HG02678 (cell line): ENCODE results near the gene SFSWAP.

ENCODE experiments used
- ATAC-seq: cut with Tn5 transposase; IDR thresholded peaks from one replicate; pipeline ENCODE4 v1.9.1; 2021; ENCODE audit warnings: mild to moderate bottlenecking, moderate library complexity; ENCODE audit not compliant: unreplicated experiment

The SFSWAP gene

DNA sequence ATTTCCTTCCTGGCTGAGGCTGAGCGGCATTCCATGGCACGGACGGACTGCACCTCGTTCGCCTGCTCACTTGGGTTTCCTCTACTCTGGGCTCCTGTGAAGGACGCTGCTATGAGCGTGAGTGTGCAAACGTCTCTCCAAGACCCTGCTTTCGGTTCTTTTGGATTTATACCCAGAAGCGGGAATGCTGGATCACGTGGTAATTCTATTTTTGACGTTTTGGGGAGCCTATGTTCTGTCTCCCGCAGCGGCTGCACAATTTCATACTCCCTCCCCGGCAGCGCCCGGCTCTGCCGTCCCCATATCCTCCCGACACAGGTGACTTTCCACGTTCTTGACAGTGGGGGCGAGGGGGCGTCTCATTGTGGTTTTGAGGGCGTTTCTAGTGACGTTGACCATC lies 137.9 kb downstream of the SFSWAP start:
- ATAC-seq = no peak
